ENCODE results near the gene GPD1. TPM values are rescaled to one million over a fixed set of nuclear protein-coding genes. Genes with fewer than 3 reads are reported as not detected.

The GPD1 gene
- total and polyA plus RNA-seq, 10 of the 15 experiments (the other 5 are each of a cell fraction or from before 2014, with no cell fraction given) = 0.04 to 0.61 (median 0.26) TPM; not detected in 1

DNA sequence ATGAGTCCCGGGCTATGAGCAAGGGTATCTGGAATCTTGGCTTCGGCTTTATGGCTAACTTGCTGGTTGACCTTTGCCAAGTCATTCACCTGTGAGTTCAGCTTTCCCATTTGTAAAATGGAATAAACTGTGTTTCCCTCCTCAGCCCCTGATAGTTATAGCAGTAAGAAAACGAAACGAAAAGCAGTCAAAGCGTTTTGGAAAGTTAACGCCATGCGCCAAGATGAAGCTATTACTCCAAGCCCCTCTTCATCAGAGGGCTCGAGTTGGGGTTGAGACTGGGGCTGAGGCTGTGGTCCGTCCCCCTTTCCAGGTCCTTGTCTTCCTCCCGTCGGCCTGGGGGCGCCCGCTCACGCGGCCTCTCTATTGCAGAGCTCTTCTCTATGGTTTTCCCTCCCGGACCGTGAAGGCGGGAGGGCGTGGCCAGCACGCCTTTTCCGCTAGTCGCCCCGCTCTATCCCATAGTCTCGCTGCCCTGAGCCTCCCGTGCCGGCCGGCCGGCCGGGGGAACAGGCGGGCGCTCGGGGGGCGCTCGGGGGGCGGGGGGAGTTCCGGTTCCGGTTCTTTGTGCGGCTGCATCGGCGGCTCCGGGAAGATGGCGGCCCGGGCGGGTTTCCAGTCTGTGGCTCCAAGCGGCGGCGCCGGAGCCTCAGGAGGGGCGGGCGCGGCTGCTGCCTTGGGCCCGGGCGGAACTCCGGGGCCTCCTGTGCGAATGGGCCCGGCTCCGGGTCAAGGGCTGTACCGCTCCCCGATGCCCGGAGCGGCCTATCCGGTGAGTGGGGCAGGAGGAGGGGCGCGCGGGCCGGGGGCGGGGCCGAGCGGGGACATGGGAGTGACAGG is 18.8 kb upstream of the GPD1 start, which contains the start of gene SMARCD1 (continued):
- TF ChIP-seq, protein P1, sequence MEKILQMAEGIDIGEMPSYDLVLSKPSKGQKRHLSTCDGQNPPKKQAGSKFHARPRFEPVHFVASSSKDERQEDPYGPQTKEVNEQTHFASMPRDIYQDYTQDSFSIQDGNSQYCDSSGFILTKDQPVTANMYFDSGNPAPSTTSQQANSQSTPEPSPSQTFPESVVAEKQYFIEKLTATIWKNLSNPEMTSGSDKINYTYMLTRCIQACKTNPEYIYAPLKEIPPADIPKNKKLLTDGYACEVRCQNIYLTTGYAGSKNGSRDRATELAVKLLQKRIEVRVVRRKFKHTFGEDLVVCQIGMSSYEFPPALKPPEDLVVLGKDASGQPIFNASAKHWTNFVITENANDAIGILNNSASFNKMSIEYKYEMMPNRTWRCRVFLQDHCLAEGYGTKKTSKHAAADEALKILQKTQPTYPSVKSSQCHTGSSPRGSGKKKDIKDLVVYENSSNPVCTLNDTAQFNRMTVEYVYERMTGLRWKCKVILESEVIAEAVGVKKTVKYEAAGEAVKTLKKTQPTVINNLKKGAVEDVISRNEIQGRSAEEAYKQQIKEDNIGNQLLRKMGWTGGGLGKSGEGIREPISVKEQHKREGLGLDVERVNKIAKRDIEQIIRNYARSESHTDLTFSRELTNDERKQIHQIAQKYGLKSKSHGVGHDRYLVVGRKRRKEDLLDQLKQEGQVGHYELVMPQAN (conservative IDR thresholded peaks at IDR 0.05) = no peak; the same call in 1 of the 2 replicates
- TF ChIP-seq, protein P2, sequence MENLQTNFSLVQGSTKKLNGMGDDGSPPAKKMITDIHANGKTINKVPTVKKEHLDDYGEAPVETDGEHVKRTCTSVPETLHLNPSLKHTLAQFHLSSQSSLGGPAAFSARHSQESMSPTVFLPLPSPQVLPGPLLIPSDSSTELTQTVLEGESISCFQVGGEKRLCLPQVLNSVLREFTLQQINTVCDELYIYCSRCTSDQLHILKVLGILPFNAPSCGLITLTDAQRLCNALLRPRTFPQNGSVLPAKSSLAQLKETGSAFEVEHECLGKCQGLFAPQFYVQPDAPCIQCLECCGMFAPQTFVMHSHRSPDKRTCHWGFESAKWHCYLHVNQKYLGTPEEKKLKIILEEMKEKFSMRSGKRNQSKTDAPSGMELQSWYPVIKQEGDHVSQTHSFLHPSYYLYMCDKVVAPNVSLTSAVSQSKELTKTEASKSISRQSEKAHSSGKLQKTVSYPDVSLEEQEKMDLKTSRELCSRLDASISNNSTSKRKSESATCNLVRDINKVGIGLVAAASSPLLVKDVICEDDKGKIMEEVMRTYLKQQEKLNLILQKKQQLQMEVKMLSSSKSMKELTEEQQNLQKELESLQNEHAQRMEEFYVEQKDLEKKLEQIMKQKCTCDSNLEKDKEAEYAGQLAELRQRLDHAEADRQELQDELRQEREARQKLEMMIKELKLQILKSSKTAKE (IDR thresholded peaks at IDR 0.05; ENCODE audit: low read depth, poor library complexity, severe bottlenecking) = peak; percentile 27
- TF ChIP-seq NFXL1 (IDR thresholded peaks at IDR 0.05; ENCODE audit: borderline replicate concordance) (no peak), PAX5 (IDR thresholded peaks at IDR 0.05; ENCODE audit: borderline replicate concordance, low read depth, low read length) (no peak), STAT3 (IDR thresholded peaks at IDR 0.05; ENCODE audit: low read depth, low read length) (no peak), NBN (IDR thresholded peaks at IDR 0.05) (0 out of 2 replicates have a peak, but pooled peaks have one; percentile 48), TAF1 (IDR thresholded peaks at IDR 0.05; ENCODE audit: borderline replicate concordance, low read depth, low read length) (0 out of 2 replicates have a peak, but pooled peaks have one; percentile 60), GABPA (IDR thresholded peaks at IDR 0.05; ENCODE audit: low read depth) (peak; percentile 75), RAD21 (IDR thresholded peaks at IDR 0.05; ENCODE audit: insufficient read depth, low read depth, low read length) (no peak), IKZF1 (conservative IDR thresholded peaks at IDR 0.05) (peak; percentile 76), BMI1 (IDR thresholded peaks at IDR 0.05; ENCODE audit: borderline replicate concordance) (no peak), MTA2 (IDR thresholded peaks at IDR 0.05; ENCODE audit: low read depth) (peak; percentile 51), IRF4 (IDR thresholded peaks at IDR 0.05; ENCODE audit: low read depth, low read length) (no peak), IKZF2 (IDR thresholded peaks at IDR 0.05) (peak in 1 of 2 experiments; percentile 37; a peak in 2 of 4 replicates), FOXM1 (IDR thresholded peaks at IDR 0.05; ENCODE audit: low read depth, low read length) (no peak), ESRRA (IDR thresholded peaks at IDR 0.05; ENCODE audit: low read length) (no peak), SREBF1 (IDR thresholded peaks at IDR 0.05; ENCODE audit: low read length) (no peak), POLR2AphosphoS5 (IDR thresholded peaks at IDR 0.05; ENCODE audit: low read length) (peak; percentile 58; the same call in 1 of the 2 replicates), KLF5 (IDR thresholded peaks at IDR 0.05; ENCODE audit: partially characterized antibody) (no peak)
- TF ChIP-seq, protein P3, sequence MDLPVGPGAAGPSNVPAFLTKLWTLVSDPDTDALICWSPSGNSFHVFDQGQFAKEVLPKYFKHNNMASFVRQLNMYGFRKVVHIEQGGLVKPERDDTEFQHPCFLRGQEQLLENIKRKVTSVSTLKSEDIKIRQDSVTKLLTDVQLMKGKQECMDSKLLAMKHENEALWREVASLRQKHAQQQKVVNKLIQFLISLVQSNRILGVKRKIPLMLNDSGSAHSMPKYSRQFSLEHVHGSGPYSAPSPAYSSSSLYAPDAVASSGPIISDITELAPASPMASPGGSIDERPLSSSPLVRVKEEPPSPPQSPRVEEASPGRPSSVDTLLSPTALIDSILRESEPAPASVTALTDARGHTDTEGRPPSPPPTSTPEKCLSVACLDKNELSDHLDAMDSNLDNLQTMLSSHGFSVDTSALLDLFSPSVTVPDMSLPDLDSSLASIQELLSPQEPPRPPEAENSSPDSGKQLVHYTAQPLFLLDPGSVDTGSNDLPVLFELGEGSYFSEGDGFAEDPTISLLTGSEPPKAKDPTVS (IDR thresholded peaks at IDR 0.05; ENCODE audit: low read depth, low read length) = no peak; the same call in 1 of the 2 replicates
- TF ChIP-seq, protein P4, sequence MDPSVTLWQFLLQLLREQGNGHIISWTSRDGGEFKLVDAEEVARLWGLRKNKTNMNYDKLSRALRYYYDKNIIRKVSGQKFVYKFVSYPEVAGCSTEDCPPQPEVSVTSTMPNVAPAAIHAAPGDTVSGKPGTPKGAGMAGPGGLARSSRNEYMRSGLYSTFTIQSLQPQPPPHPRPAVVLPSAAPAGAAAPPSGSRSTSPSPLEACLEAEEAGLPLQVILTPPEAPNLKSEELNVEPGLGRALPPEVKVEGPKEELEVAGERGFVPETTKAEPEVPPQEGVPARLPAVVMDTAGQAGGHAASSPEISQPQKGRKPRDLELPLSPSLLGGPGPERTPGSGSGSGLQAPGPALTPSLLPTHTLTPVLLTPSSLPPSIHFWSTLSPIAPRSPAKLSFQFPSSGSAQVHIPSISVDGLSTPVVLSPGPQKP (IDR thresholded peaks at IDR 0.05; ENCODE audit: low read depth, low read length) = peak; percentile 52

Data from GM12878 (cell line).